PC-3 (cell line): ENCODE data around the gene KRT83. TPM values are rescaled to one million over a fixed set of nuclear protein-coding genes. Genes with fewer than 3 reads are reported as not detected.

Experiments used
- ATAC-seq: fragments of 200-7000 bp; cut with Tn5 transposase; 2 replicates; pipeline ENCODE4 v1.9.1; 2020; ENCODE audit warnings: mild to moderate bottlenecking, moderate library complexity
- BruUV-seq: library from RNA; stranded (reverse); fragments of 400-500 nt; replicated peaks from 2 replicates; lab custom pipeline; 2021; lab: Mats Ljungman, UMichigan
- CTCF ChIA-PET: fragments of 300-600 bp; sonication (Branson Sonifier 250); formaldehyde crosslinking; loops from one replicate; lab custom pipeline; 2022; ENCODE audit warnings: antibody characterized with exemption; lab: Charles Lee
- POLR2A ChIA-PET: fragments of 300-600 bp; sonication (Branson Sonifier 250); formaldehyde crosslinking; loops from one replicate; lab custom pipeline; 2022; ENCODE audit warnings: antibody characterized with exemption; ENCODE audit not compliant: unreplicated experiment; lab: Charles Lee
- DNase-seq: peaks from one replicate; pipeline ENCODE4 v3.0.0-alpha.2; 2015
- H2AFZ ChIP-seq: fragments of 300-600 bp; sonication (generic); 2 replicates; pipeline ENCODE4 v1.6.0; 2016; ENCODE audit warnings: antibody characterized with exemption, low read length
- H3F3A ChIP-seq: fragments of 300-600 bp; sonication (generic); one replicate; pipeline ENCODE4 v1.6.0; 2017; ENCODE audit warnings: antibody characterized with exemption, low read length, control low read depth, mild to moderate bottlenecking; ENCODE audit not compliant: unreplicated experiment
- H3K27ac ChIP-seq: fragments of 300-600 bp; sonication (generic); 2 replicates; pipeline ENCODE4 v1.5.1; 2016; ENCODE audit warnings: mild to moderate bottlenecking, low read length
- H3K27me3 ChIP-seq: fragments of 300-600 bp; sonication (generic); 2 replicates; pipeline ENCODE4 v1.6.1; 2016; ENCODE audit warnings: low read length, mixed read lengths
- H3K36me3 ChIP-seq: fragments of 300-600 bp; sonication (generic); 2 replicates; pipeline ENCODE4 v1.6.1; 2016; ENCODE audit warnings: low read depth, mixed run types, low read length, mixed read lengths
- H3K4me1 ChIP-seq: fragments of 300-600 bp; sonication (generic); 2 replicates; pipeline ENCODE4 v1.5.1; 2016; ENCODE audit warnings: low read length; ENCODE audit not compliant: insufficient read depth
- H3K4me2 ChIP-seq: fragments of 300-600 bp; sonication (generic); 2 replicates; pipeline ENCODE4 v1.6.0; 2016; ENCODE audit warnings: low read length
- H3K4me3 ChIP-seq: fragments of 300-600 bp; sonication (generic); 2 replicates; pipeline ENCODE4 v1.5.1; 2016; ENCODE audit warnings: mild to moderate bottlenecking, low read length, mixed read lengths
- H3K79me2 ChIP-seq: fragments of 300-600 bp; sonication (generic); 2 replicates; pipeline ENCODE4 v1.6.1; 2017; ENCODE audit warnings: low read length, mixed read lengths
- H3K9ac ChIP-seq: fragments of 300-600 bp; sonication (generic); 2 replicates; pipeline ENCODE4 v1.6.0; 2016; ENCODE audit warnings: mild to moderate bottlenecking, low read length
- H3K9me2 ChIP-seq: fragments of 300-600 bp; sonication (generic); replicated peaks from 2 replicates; pipeline ENCODE4 v1.6.1; 2016; ENCODE audit warnings: mixed run types, low read length, mixed read lengths
- H3K9me3 ChIP-seq: fragments of 300-600 bp; sonication (generic); 2 replicates; pipeline ENCODE4 v1.6.1; 2016; ENCODE audit warnings: low read length, mixed read lengths
- H4K20me1 ChIP-seq: fragments of 300-600 bp; sonication (generic); 2 replicates; pipeline ENCODE4 v1.6.1; 2016; ENCODE audit warnings: low read length, mixed read lengths
- CTCF ChIP-seq: fragments of 300-600 bp; sonication (generic); conservative IDR thresholded peaks from 2 replicates; pipeline ENCODE4 v1.5.1; 2017; ENCODE audit warnings: antibody characterized with exemption, low read depth, mild to moderate bottlenecking, low read length
- EZH2 ChIP-seq: fragments of 300-600 bp; sonication (generic); IDR thresholded peaks from one replicate; pipeline ENCODE4 v1.6.1; 2017; ENCODE audit warnings: antibody characterized with exemption, mild to moderate bottlenecking, low read length; ENCODE audit not compliant: unreplicated experiment
- EZH2phosphoT487 ChIP-seq: fragments of 300-600 bp; sonication (generic); IDR thresholded peaks from 2 replicates; pipeline ENCODE4 v1.6.1; 2018; ENCODE audit warnings: mild to moderate bottlenecking, antibody characterized with exemption, low read length, borderline replicate concordance
- intact Hi-C: fragments of 100-400 bp; cut with micrococcal nuclease; formaldehyde crosslinking; loops from 2 replicates; pipeline ENCODE4 v1.9.0; 2023
- total RNA-seq: library from RNA; depleted of rRNA; stranded (reverse); fragments of >200 nt; gene quantifications from 2 replicates; pipeline ENCODE4 v1.2.3, GENCODE V29; 2014

Gene KRT83
- total RNA-seq, 1 experiment from 2014 or later = 0.33 TPM

- DNase-seq = no peak
- Histone ChIP-seq H3F3A (peaks cover 4% of the 10 kb centered on the region), H3K27ac (no peak within 1 kb of the TSS), H3K4me3 (no peak within 1 kb of the TSS), H3K9me2 (no peaks in the 10 kb centered on the region), H3K79me2 (peaks cover 3% of the 10 kb centered on the region; the same call in 1 of the 2 replicates), H4K20me1 (no peaks in the 10 kb centered on the region), H3K4me1 (peaks cover 24% of the 10 kb centered on the region), H3K9me3 (no peaks in the 10 kb centered on the region), H3K27me3 (no peaks in the 10 kb centered on the region), H2AFZ (no peak within 1 kb of the TSS), H3K36me3 (no peaks in the 10 kb centered on the region), H3K9ac (no peak within 1 kb of the TSS), H3K4me2 (no peak within 1 kb of the TSS)
- CTCF ChIA-PET = no interaction called here
- POLR2A ChIA-PET = no interaction called here
- no peak for ATAC-seq
- TF ChIP-seq EZH2 = no peak
- no peak for TF ChIP-seq EZH2phosphoT487
- TF ChIP-seq CTCF = no peak
- BruUV-seq = no TSS peak
- intact Hi-C loops = no loop called here
Measured at GRCh38 chr12:52274521-52275120, 46.6 kb downstream of the KRT83 start, which contains the start of gene KRT86. Gene KRT86, plus strand, starts transcription at chr12:52274645. Its CDS starts 27,272 bp downstream, at chr12:52301917.

GRCh38 chr12:52271158-52271557 is 50.0 kb downstream of the KRT83 start:
- Histone ChIP-seq H2AFZ (no peak overlapping the region), H3K79me2 (no peaks in the 10 kb centered on the region), H3K4me3 (no peak overlapping the region), H3K4me1 (no peaks in the 10 kb centered on the region), H3K36me3 (no peaks in the 10 kb centered on the region), H3K9ac (no peak overlapping the region), H3K4me2 (no peak overlapping the region), H3K9me2 (no peaks in the 10 kb centered on the region), H4K20me1 (no peaks in the 10 kb centered on the region), H3F3A (no peaks in the 10 kb centered on the region), H3K27ac (no peak overlapping the region), H3K27me3 (no peaks in the 10 kb centered on the region), H3K9me3 (no peaks in the 10 kb centered on the region)
- ChIA-PET POLR2A (no interaction called here), CTCF (no interaction called here)
- TF ChIP-seq CTCF (no peak), EZH2 (no peak), EZH2phosphoT487 (no peak)
- no peak for DNase-seq
- no TSS peak for BruUV-seq
- intact Hi-C loops = no loop called here
- ATAC-seq = no peak

- intact Hi-C loops = no loop called here
- DNase-seq = no peak
- no peak overlapping the region for H3K27ac ChIP-seq
Measured at GRCh38 chr12:52270541-52271070, 50.6 kb downstream of the KRT83 start.

More at GRCh38 chr12:52270541-52271070, 50.6 kb downstream of the KRT83 start:
- no peak for ATAC-seq
- no peaks in the 10 kb centered on the region for H3K9me3 ChIP-seq
- no peaks in the 10 kb centered on the region for H3K4me1 ChIP-seq
- H3K9me2 ChIP-seq = no peaks in the 10 kb centered on the region
- no peak for TF ChIP-seq EZH2phosphoT487
- TF ChIP-seq EZH2 = no peak
- TF ChIP-seq CTCF = no peak
- H3K36me3 ChIP-seq = no peaks in the 10 kb centered on the region
- H3K27me3 ChIP-seq = no peaks in the 10 kb centered on the region
- no peak overlapping the region for H3K4me2 ChIP-seq
- no peak overlapping the region for H3K9ac ChIP-seq
- POLR2A ChIA-PET = no interaction called here
- no peaks in the 10 kb centered on the region for H3K79me2 ChIP-seq
- no TSS peak for BruUV-seq
- no peaks in the 10 kb centered on the region for H4K20me1 ChIP-seq
- CTCF ChIA-PET = no interaction called here
- H2AFZ ChIP-seq = no peak overlapping the region
- no peak overlapping the region for H3K4me3 ChIP-seq
- H3F3A ChIP-seq = no peaks in the 10 kb centered on the region
